ENCODE measurements around the gene C12orf56. TPM values are rescaled to one million over a fixed set of nuclear protein-coding genes. Genes with fewer than 3 reads are reported as not detected.
"Not testable (repeated sequence)": the region's sequence is repeated elsewhere in the genome, so short reads cannot be mapped to it uniquely, and the experiment has no call there.

C12orf56 gene
- total RNA-seq, 1 experiment from 2014 or later = not detected

DNA sequence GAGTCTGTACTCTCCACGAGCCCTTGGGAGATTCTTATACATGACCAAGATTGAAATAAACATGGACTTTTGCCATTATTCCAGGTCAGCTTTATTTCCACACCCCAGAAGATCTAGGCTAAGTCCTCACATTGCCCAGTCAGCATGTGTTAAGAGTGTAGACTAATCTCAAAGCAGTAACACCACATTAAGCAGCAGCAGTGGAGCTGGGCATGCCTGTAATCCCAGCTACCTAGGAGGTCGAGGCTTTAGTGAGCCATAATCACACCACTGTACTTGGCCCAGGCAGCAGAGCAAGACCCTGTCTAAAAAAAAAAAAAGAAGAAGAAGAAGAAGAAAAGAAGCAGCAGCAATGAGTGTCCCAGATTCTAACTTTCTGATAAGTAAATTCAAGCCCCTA lies 65.5 kb downstream of the C12orf56 start:
- intact Hi-C loops (cut with micrococcal nuclease) = no loop called here
- Mint-ChIP-seq H3K27me3 (ENCODE audit: insufficient read depth, unreplicated experiment) (no peaks in the 10 kb centered on the region), H3K27ac (ENCODE audit: low read depth, unreplicated experiment) (no peak overlapping the region), H3K9me3 (ENCODE audit: unreplicated experiment) (no peaks in the 10 kb centered on the region), H3K36me3 (ENCODE audit: insufficient read depth, unreplicated experiment) (no peaks in the 10 kb centered on the region), H3K4me1 (ENCODE audit: insufficient read depth, unreplicated experiment) (no peaks in the 10 kb centered on the region), H3K4me3 (ENCODE audit: unreplicated experiment) (no peak overlapping the region)
- TF ChIP-seq CTCF (IDR thresholded peaks at IDR 0.05; ENCODE audit: unreplicated experiment) = no peak
- ChIA-PET POLR2A (no interaction called here), CTCF (no interaction called here)
- no TSS peak for BruUV-seq (replicated peaks)
- no peak for DNase-seq (ENCODE audit: unreplicated experiment)

GRCh38 chr12:64323476-64324225 lies 66.9 kb downstream of the C12orf56 start:
- BruUV-seq (replicated peaks) = no TSS peak
- ChIA-PET POLR2A (interaction anchor here (0.5 kb wide), 1 partner anchor 81 kb away, joined by 3 read pairs; the partner anchor contains the start of gene XPOT), CTCF (interaction anchor here (0.7 to 1.2 kb wide), 3 partner anchors 10 to 1098 kb away, joined by 3 read pairs; no protein-coding TSS in a partner anchor)
- no peak for DNase-seq (ENCODE audit: unreplicated experiment)
- Mint-ChIP-seq H3K9me3 (ENCODE audit: unreplicated experiment) (no peaks in the 10 kb centered on the region), H3K36me3 (ENCODE audit: insufficient read depth, unreplicated experiment) (no peaks in the 10 kb centered on the region), H3K4me1 (ENCODE audit: insufficient read depth, unreplicated experiment) (no peaks in the 10 kb centered on the region), H3K27me3 (ENCODE audit: insufficient read depth, unreplicated experiment) (no peaks in the 10 kb centered on the region), H3K27ac (ENCODE audit: low read depth, unreplicated experiment) (no peak overlapping the region), H3K4me3 (ENCODE audit: unreplicated experiment) (no peak overlapping the region)
- TF ChIP-seq CTCF (IDR thresholded peaks at IDR 0.05; ENCODE audit: unreplicated experiment) = no peak
- intact Hi-C loops (cut with micrococcal nuclease) = no loop called here

DNA sequence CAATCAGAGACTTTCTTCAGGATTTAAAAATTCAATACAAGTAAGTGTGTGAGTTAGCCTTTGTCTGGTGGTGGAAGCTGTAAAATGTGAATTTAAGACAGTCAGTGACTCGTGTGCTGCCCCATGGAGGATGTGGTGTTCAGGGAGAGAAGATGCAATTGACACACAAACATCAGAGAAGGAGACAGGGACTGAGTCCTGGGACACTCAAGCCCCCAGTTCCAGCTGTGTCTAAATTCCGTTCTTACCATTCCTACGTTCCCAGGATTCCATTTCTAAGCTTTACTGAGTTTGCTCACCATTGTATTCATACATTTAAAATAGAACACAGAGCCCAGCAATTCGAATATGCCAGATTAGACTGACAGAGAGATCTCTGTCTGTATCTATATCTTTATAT lies 67.6 kb downstream of the C12orf56 start:
- H3K36me3 Mint-ChIP-seq (ENCODE audit: insufficient read depth, unreplicated experiment) = no peaks in the 10 kb centered on the region
- CTCF ChIA-PET = interaction anchor here (0.7 to 1.2 kb wide), 3 partner anchors 10 to 1098 kb away, joined by 3 read pairs; no protein-coding TSS in a partner anchor
- POLR2A ChIA-PET = no interaction called here
- no peak for TF ChIP-seq CTCF (IDR thresholded peaks at IDR 0.05; ENCODE audit: unreplicated experiment)
- BruUV-seq (replicated peaks) = no TSS peak
- H3K9me3 Mint-ChIP-seq (ENCODE audit: unreplicated experiment) = no peaks in the 10 kb centered on the region
- intact Hi-C loops (cut with micrococcal nuclease) = no loop called here
- H3K4me1 Mint-ChIP-seq (ENCODE audit: insufficient read depth, unreplicated experiment) = no peaks in the 10 kb centered on the region
- no peak for DNase-seq (ENCODE audit: unreplicated experiment)
- H3K4me3 Mint-ChIP-seq (ENCODE audit: unreplicated experiment) = no peak overlapping the region
- no peaks in the 10 kb centered on the region for H3K27me3 Mint-ChIP-seq (ENCODE audit: insufficient read depth, unreplicated experiment)
- H3K27ac Mint-ChIP-seq (ENCODE audit: low read depth, unreplicated experiment) = no peak overlapping the region

- Mint-ChIP-seq H3K9me3 (ENCODE audit: unreplicated experiment) (no peaks in the 10 kb centered on the region), H3K27ac (ENCODE audit: low read depth, unreplicated experiment) (no peak overlapping the region), H3K27me3 (ENCODE audit: insufficient read depth, unreplicated experiment) (no peaks in the 10 kb centered on the region), H3K4me3 (ENCODE audit: unreplicated experiment) (no peak overlapping the region), H3K36me3 (ENCODE audit: insufficient read depth, unreplicated experiment) (no peaks in the 10 kb centered on the region), H3K4me1 (ENCODE audit: insufficient read depth, unreplicated experiment) (no peaks in the 10 kb centered on the region)
- no peak for TF ChIP-seq CTCF (IDR thresholded peaks at IDR 0.05; ENCODE audit: unreplicated experiment)
- POLR2A ChIA-PET = no interaction called here
- intact Hi-C loops (cut with micrococcal nuclease) = no loop called here
- BruUV-seq (replicated peaks) = no TSS peak
- CTCF ChIA-PET = interaction anchor here (0.6 kb wide), 3 partner anchors 59 to 1894 kb away, joined by 3 to 6 read pairs (median 3); partner anchors contain the start of gene SRGAP1
- no peak for DNase-seq (ENCODE audit: unreplicated experiment)
Measured at GRCh38 chr12:64320611-64321010, 69.9 kb downstream of the C12orf56 start.

DNA sequence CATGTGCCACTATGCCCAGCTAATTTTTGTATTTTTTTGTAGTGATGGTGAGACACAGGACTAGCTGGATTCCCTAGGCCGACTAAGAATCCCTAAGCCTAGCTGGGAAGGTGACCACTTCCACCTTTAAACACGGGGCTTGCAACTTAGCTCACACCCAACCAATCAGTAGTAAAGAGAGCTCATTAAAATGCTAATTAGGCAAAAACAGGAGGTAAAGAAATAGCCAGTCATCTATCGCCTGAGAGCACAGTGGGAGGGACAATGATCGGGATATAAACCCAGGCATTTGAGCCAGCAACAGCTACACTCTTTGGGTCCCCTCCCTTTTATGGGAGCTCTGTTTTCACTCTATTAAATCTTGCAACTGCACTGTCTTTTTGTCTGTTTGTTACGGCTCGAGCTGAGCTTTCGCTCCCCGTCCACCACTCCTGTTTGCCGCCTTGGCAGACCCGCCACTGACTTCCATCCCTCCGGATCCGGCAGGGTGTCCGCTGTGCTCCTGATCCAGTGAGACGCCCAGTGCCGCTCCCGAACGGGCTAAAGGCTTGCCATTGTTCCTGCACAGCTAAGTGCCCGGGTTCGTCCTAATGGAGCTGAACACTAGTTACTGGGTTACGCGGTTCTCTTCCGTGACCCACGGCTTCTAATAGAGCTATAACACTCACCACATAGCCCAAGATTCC lies 70.9 kb downstream of the C12orf56 start:
- H3K4me3 Mint-ChIP-seq (ENCODE audit: unreplicated experiment); DNase-seq (ENCODE audit: unreplicated experiment); H3K27ac Mint-ChIP-seq (ENCODE audit: low read depth, unreplicated experiment); POLR2A ChIA-PET; H3K4me1 Mint-ChIP-seq (ENCODE audit: insufficient read depth, unreplicated experiment); H3K36me3 Mint-ChIP-seq (ENCODE audit: insufficient read depth, unreplicated experiment); H3K9me3 Mint-ChIP-seq (ENCODE audit: unreplicated experiment); BruUV-seq (replicated peaks); intact Hi-C loops (cut with micrococcal nuclease); H3K27me3 Mint-ChIP-seq (ENCODE audit: insufficient read depth, unreplicated experiment): not testable (repeated sequence)
- CTCF ChIA-PET = interaction anchor here (0.6 kb wide), 1 partner anchor 1893 kb away, joined by 6 read pairs; no protein-coding TSS in a partner anchor

Data from MCF 10A (cell line).